GM18909 (cell line): Measurements from ENCODE around the gene CDH13.
A peak's percentile ranks its signal among the peaks of the same experiment; 100 is the strongest.

Experiments used
- ATAC-seq: cut with Tn5 transposase; IDR thresholded peaks from one replicate; pipeline ENCODE4 v1.9.1; 2021; ENCODE audit warnings: mild to moderate bottlenecking; ENCODE audit not compliant: unreplicated experiment, poor library complexity

CDH13 gene

GRCh38 chr16:82649766-82650165 is 23.0 kb downstream of the CDH13 start:
- no peak for ATAC-seq

- ATAC-seq = no peak
Observed at GRCh38 chr16:82650804-82651203, 24.0 kb downstream of the CDH13 start.

GRCh38 chr16:82651921-82652601 is 25.3 kb downstream of the CDH13 start:
- ATAC-seq = peak; percentile 52

GRCh38 chr16:82652826-82653225 is 26.1 kb downstream of the CDH13 start:
- ATAC-seq = no peak

- peak; percentile 77 for ATAC-seq
Observed at GRCh38 chr16:82653550-82654511, 27.1 kb downstream of the CDH13 start.

GRCh38 chr16:82655072-82655714 is 28.4 kb downstream of the CDH13 start:
- peak; percentile 44 for ATAC-seq

- ATAC-seq = no peak
Observed at GRCh38 chr16:82655720-82656490, 29.1 kb downstream of the CDH13 start.

GRCh38 chr16:82657239-82657638 is 30.5 kb downstream of the CDH13 start:
- no peak for ATAC-seq

- ATAC-seq = no peak
Observed at GRCh38 chr16:82657786-82658185, 31.0 kb downstream of the CDH13 start.

GRCh38 chr16:82658796-82659195 is 32.0 kb downstream of the CDH13 start:
- no peak for ATAC-seq

GRCh38 chr16:82660075-82660645 is 33.4 kb downstream of the CDH13 start:
- ATAC-seq = no peak

- ATAC-seq = no peak
Observed at GRCh38 chr16:82660966-82661365, 34.2 kb downstream of the CDH13 start.

- no peak for ATAC-seq
Observed at GRCh38 chr16:82664181-82664580, 37.4 kb downstream of the CDH13 start.

- no peak for ATAC-seq
Observed at GRCh38 chr16:82665025-82665424, 38.3 kb downstream of the CDH13 start.

GRCh38 chr16:82667437-82667836 is 40.7 kb downstream of the CDH13 start:
- no peak for ATAC-seq

GRCh38 chr16:82668094-82668493 is 41.3 kb downstream of the CDH13 start:
- no peak for ATAC-seq

- ATAC-seq = no peak
Observed at GRCh38 chr16:82671741-82672140, 45.0 kb downstream of the CDH13 start.

- ATAC-seq = no peak
Observed at GRCh38 chr16:82672676-82673075, 45.9 kb downstream of the CDH13 start.

- no peak for ATAC-seq
Observed at GRCh38 chr16:82675300-82675699, 48.5 kb downstream of the CDH13 start.

GRCh38 chr16:82681592-82681991 is 54.8 kb downstream of the CDH13 start:
- no peak for ATAC-seq
